Natural killer cell (primary cell): Measurements from ENCODE around the gene TMIE. TPM values are rescaled to one million over a fixed set of nuclear protein-coding genes. Genes with fewer than 3 reads are reported as not detected.

ENCODE experiments used
- ATAC-seq, 3 donors: fragments of 150-1000 bp in 2 of 3; fragments of 200-7000 bp in 1 of 3; cut with Tn5 transposase; 1 replicate in 1 of 3; 2 replicates in 2 of 3; pipeline ENCODE4 v1.10.0; 2021; ENCODE audit warnings: mild to moderate bottlenecking in 2 of 3, moderate library complexity in 2 of 3
- DNase-seq, 2 donors: peaks; one replicate each; pipeline versions ENCODE4 v3.0.0 to v3.0.0-alpha.2; 2013 to 2021; ENCODE audit warnings: mixed read lengths in 1 of 2
- H3K27ac ChIP-seq: one replicate; pipeline ENCODE4 v1.5.1; 2013; ENCODE audit warnings: mild to moderate bottlenecking, low read length
- H3K27me3 ChIP-seq: one replicate; pipeline ENCODE4 v1.6.1; 2013; ENCODE audit warnings: low read length; ENCODE audit not compliant: control insufficient read depth, insufficient read depth
- H3K36me3 ChIP-seq: one replicate; pipeline ENCODE4 v1.6.1; 2013; ENCODE audit warnings: low read length; ENCODE audit not compliant: control insufficient read depth, insufficient read depth
- H3K4me1 ChIP-seq: one replicate; pipeline ENCODE4 v1.6.1; 2013; ENCODE audit warnings: low read length; ENCODE audit not compliant: control insufficient read depth, insufficient read depth
- H3K4me3 ChIP-seq: one replicate; pipeline ENCODE4 v1.5.1; 2013; ENCODE audit warnings: low read length
- H3K9me3 ChIP-seq: one replicate; pipeline ENCODE4 v1.6.1; 2013; ENCODE audit warnings: low read length; ENCODE audit not compliant: control insufficient read depth, insufficient read depth
- H3K27ac Mint-ChIP-seq, 2 donors: one replicate each; pipeline ENCODE4 v1.8.0; 2022; ENCODE audit warnings: mild to moderate bottlenecking in 2 of 2, mixed read lengths in 2 of 2, moderate library complexity in 1 of 2
- H3K27me3 Mint-ChIP-seq, 2 donors: one replicate each; pipeline ENCODE4 v1.8.0; 2022; ENCODE audit warnings: low read depth in 2 of 2, mixed read lengths in 2 of 2
- H3K36me3 Mint-ChIP-seq: one replicate; pipeline ENCODE4 v1.8.0; 2022; ENCODE audit warnings: mixed read lengths
- H3K4me1 Mint-ChIP-seq, 2 donors: one replicate each; pipeline ENCODE4 v1.8.0; 2022; ENCODE audit warnings: mixed read lengths in 2 of 2
- H3K4me3 Mint-ChIP-seq: one replicate; pipeline ENCODE4 v1.8.0; 2022; ENCODE audit warnings: mild to moderate bottlenecking, moderate library complexity, mixed read lengths
- H3K9me3 Mint-ChIP-seq, 2 donors: one replicate each; pipeline ENCODE4 v1.8.0; 2022; ENCODE audit warnings: mixed read lengths in 2 of 2
- WGBS: methylation state at CpG from one replicate; pipeline ENCODE4 v1.1.7; 2013; ENCODE audit warnings: missing lambda C conversion rate; ENCODE audit not compliant: insufficient coverage; 5-methylcytosine and 5-hydroxymethylcytosine counted together
- intact Hi-C: fragments of 100-400 bp; cut with micrococcal nuclease; formaldehyde crosslinking; loops from one replicate; pipeline ENCODE4 v1.14.2; 2022
- total RNA-seq, 4 donors: library from RNA; stranded (reverse); fragments of 120-200 nt in 1 of 4; gene quantifications; one replicate each; pipeline versions ENCODE4 v1.2.3 to v1.2.4, GENCODE V29; 2013 to 2022
- TF ChIP-seq, protein P1 (sequence below): fragments of 200-600 bp; IDR thresholded peaks from one replicate; pipeline ENCODE4 v1.8.0; 2022; ENCODE audit warnings: antibody characterized with exemption

The TMIE gene, protein sequence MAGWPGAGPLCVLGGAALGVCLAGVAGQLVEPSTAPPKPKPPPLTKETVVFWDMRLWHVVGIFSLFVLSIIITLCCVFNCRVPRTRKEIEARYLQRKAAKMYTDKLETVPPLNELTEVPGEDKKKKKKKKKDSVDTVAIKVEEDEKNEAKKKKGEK
- not detected for total RNA-seq
- total RNA-seq (2013), result 0.11 TPM

DNA sequence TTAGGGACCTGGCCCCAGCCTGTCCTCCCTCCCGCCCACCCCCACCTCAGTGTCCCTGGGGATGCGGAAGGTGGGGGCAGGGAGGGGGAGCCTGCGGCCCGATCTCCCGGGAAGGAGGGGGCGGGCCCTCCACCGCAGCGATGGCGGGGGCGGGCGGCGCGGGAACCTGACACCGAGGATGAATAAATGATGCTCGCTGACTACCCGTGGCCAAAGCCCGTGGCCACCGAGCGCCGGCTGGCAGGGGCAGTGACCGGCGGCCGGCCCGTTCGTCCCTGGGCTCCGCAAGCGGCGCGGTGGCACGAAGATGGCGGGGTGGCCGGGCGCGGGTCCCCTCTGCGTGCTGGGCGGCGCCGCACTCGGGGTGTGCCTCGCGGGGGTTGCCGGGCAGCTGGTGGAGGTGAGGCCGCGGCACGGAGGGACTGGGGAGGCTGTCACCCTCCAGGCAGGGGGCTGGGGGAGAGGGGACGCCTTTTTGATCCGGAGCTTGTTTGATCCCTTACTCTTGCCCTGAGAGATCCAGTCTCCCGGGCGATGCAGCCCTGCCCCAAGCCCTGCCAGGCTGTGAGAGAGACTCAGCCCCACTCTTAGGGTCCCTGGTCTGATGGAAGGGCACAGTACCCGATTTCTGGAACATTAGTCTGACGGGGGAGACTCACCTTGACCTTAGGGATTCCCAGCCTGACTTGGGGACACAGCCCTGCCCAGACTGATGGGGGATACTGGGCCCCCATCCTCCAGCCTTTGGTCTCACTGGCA is at the start of gene TMIE:
Gene TMIE (plus strand): TSS at position 212 of the 759 bp plus-strand sequence. CDS start 96 bp downstream, at position 308.
- Mint-ChIP-seq H3K4me3 (no peak within 1 kb of the TSS), H3K27me3 (peaks cover 8 to 16% of the 10 kb centered on the region in 2 donors), H3K9me3 (no peaks in the 10 kb centered on the region), H3K27ac (no peak within 1 kb of the TSS), H3K4me1 (peaks cover 0 to 8% of the 10 kb centered on the region in 2 donors), H3K36me3 (no peaks in the 10 kb centered on the region)
- Histone ChIP-seq H3K36me3 (no peaks in the 10 kb centered on the region), H3K9me3 (no peaks in the 10 kb centered on the region), H3K27me3 (peaks cover 7% of the 10 kb centered on the region), H3K27ac (no peak within 1 kb of the TSS), H3K4me1 (peaks cover 4% of the 10 kb centered on the region), H3K4me3 (no peak within 1 kb of the TSS)
- WGBS, result 8% methylated on average over 49 of the region's 51 CpGs
- DNase-seq (no peak), ATAC-seq (no peak)
- intact Hi-C loops, result no loop called here
- TF ChIP-seq, protein P1, sequence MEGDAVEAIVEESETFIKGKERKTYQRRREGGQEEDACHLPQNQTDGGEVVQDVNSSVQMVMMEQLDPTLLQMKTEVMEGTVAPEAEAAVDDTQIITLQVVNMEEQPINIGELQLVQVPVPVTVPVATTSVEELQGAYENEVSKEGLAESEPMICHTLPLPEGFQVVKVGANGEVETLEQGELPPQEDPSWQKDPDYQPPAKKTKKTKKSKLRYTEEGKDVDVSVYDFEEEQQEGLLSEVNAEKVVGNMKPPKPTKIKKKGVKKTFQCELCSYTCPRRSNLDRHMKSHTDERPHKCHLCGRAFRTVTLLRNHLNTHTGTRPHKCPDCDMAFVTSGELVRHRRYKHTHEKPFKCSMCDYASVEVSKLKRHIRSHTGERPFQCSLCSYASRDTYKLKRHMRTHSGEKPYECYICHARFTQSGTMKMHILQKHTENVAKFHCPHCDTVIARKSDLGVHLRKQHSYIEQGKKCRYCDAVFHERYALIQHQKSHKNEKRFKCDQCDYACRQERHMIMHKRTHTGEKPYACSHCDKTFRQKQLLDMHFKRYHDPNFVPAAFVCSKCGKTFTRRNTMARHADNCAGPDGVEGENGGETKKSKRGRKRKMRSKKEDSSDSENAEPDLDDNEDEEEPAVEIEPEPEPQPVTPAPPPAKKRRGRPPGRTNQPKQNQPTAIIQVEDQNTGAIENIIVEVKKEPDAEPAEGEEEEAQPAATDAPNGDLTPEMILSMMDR, result no peak

DNA sequence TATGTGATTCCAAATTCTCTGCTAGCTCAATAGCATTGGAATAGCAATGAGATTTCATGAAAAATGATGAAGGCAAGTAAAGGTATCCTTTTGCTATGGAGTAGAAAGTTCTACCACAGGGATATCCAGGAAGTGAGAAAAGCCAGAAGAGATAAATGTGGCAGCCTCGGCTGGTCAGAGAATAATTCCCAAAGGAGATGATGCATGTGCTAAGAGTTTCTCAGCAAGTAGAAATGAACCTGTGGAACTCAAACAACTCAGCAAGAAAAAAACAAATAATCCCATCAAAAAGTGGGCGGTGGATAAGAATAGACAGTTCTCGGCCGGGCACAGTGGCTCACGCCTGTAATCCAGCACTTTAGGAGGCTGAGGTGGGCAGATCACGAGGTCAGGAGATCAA is 45.9 kb upstream of the TMIE start:
- Mint-ChIP-seq H3K4me3 (no peak overlapping the region), H3K27me3 (peaks cover 15 to 36% of the 10 kb centered on the region in 2 donors), H3K9me3 (no peaks in the 10 kb centered on the region), H3K4me1 (no peaks in the 10 kb centered on the region), H3K36me3 (no peaks in the 10 kb centered on the region), H3K27ac (no peak overlapping the region)
- H3K27ac ChIP-seq, result no peak overlapping the region
- TF ChIP-seq, protein P1, result no peak
- no peaks in the 10 kb centered on the region for H3K4me1 ChIP-seq
- H3K27me3 ChIP-seq, result no peaks in the 10 kb centered on the region
- DNase-seq (no peak), ATAC-seq (no peak)
- H3K9me3 ChIP-seq, result no peaks in the 10 kb centered on the region
- intact Hi-C loops, result no loop called here
- no peaks in the 10 kb centered on the region for H3K36me3 ChIP-seq
- 86% methylated on average over 6 of the region's 6 CpGs for WGBS
- no peak overlapping the region for H3K4me3 ChIP-seq

DNA sequence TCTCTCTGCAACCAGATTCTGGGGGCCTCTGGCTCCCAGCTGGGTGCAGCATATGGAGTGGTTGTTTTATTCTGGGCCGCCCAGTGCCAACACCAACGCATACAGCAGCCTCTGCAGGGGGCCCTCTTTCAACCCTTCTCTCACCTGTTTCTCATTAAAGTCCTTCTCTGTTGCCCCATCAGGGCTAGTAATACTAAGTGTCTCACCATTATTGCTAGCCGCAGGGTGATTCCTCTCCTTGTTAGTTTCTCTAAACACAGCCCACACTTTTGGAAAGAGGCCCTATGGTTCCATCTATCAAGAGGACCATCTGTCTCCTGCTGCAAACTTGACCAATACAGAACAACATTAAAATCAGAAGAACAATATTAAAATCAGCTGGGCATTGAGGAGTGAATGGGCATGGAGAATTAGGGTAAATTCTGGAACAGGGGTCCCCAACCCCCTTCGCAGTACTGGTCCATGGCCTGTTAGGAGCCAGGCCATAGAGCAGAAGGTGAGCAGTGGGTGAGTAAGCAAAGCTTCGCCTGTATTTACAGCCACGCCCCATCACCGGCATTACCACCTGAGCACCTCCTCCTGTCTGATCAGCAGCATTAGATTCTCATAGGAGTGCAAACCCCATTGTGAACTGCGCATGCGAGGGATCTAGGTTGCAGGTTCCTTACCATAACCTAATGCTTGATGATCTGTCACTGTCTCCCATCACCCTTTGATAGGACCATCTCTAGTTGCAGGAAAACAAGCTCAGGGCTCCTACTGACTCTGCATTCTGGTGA is 44.2 kb upstream of the TMIE start:
- H3K4me3 Mint-ChIP-seq, result no peak overlapping the region
- 92% methylated on average over 9 of the region's 9 CpGs for WGBS
- TF ChIP-seq, protein P1, result no peak
- no peaks in the 10 kb centered on the region for H3K4me1 Mint-ChIP-seq
- Histone ChIP-seq H3K27me3 (no peaks in the 10 kb centered on the region), H3K4me1 (no peaks in the 10 kb centered on the region), H3K9me3 (no peaks in the 10 kb centered on the region), H3K27ac (no peak overlapping the region), H3K4me3 (no peak overlapping the region), H3K36me3 (no peaks in the 10 kb centered on the region)
- DNase-seq (no peak), ATAC-seq (no peak)
- H3K27ac Mint-ChIP-seq, result no peak overlapping the region
- no peaks in the 10 kb centered on the region for H3K9me3 Mint-ChIP-seq
- H3K36me3 Mint-ChIP-seq, result no peaks in the 10 kb centered on the region
- intact Hi-C loops, result no loop called here
- peaks cover 15 to 28% of the 10 kb centered on the region in 2 donors for H3K27me3 Mint-ChIP-seq
